HUES64 (cell line): ENCODE results near the gene SEPTIN2.

Experiments used
- H3K27ac ChIP-seq: 2 replicates; pipeline ENCODE4 v1.7.0; 2013; ENCODE audit warnings: low read depth, low read length, inconsistent platforms
- H3K27me3 ChIP-seq: 2 replicates; pipeline ENCODE4 v1.6.1; 2013; ENCODE audit warnings: mild to moderate bottlenecking, low read length; ENCODE audit not compliant: insufficient read depth
- H3K36me3 ChIP-seq: 2 replicates; pipeline ENCODE4 v1.6.1; 2013; ENCODE audit warnings: mild to moderate bottlenecking, low read length; ENCODE audit not compliant: insufficient read depth
- H3K4me1 ChIP-seq: 2 replicates; pipeline ENCODE4 v1.6.1; 2013; ENCODE audit warnings: mild to moderate bottlenecking, low read length, moderate library complexity; ENCODE audit not compliant: insufficient read depth
- H3K4me3 ChIP-seq: 2 replicates; pipeline ENCODE4 v1.5.1; 2013; ENCODE audit warnings: mild to moderate bottlenecking, low read length, moderate library complexity
- H3K9ac ChIP-seq: 2 replicates; pipeline ENCODE4 v1.6.1; 2013; ENCODE audit warnings: mild to moderate bottlenecking, low read depth, low read length
- H3K9me3 ChIP-seq: 2 replicates; pipeline ENCODE4 v1.6.1; 2013; ENCODE audit warnings: low read depth, low read length; ENCODE audit not compliant: insufficient read depth
- WGBS: fragments of 150-250, 120-280 bp; methylation state at CpG from one replicate; pipeline ENCODE4 v1.1.7; 2013; ENCODE audit warnings: missing lambda C conversion rate; 5-methylcytosine and 5-hydroxymethylcytosine counted together

Gene SEPTIN2

GRCh38 chr2:241334813-241335212, 19.1 kb downstream of the SEPTIN2 start:
- H3K27ac ChIP-seq: no peak overlapping the region
- no peaks in the 10 kb centered on the region for H3K4me1 ChIP-seq
- WGBS: 93% methylated on average over 1 of the region's 2 CpGs
- H3K27me3 ChIP-seq: no peaks in the 10 kb centered on the region
- no peak overlapping the region for H3K4me3 ChIP-seq
- H3K9me3 ChIP-seq: no peaks in the 10 kb centered on the region
- peaks cover 89% of the 10 kb centered on the region for H3K36me3 ChIP-seq
- H3K9ac ChIP-seq: no peak overlapping the region

DNA sequence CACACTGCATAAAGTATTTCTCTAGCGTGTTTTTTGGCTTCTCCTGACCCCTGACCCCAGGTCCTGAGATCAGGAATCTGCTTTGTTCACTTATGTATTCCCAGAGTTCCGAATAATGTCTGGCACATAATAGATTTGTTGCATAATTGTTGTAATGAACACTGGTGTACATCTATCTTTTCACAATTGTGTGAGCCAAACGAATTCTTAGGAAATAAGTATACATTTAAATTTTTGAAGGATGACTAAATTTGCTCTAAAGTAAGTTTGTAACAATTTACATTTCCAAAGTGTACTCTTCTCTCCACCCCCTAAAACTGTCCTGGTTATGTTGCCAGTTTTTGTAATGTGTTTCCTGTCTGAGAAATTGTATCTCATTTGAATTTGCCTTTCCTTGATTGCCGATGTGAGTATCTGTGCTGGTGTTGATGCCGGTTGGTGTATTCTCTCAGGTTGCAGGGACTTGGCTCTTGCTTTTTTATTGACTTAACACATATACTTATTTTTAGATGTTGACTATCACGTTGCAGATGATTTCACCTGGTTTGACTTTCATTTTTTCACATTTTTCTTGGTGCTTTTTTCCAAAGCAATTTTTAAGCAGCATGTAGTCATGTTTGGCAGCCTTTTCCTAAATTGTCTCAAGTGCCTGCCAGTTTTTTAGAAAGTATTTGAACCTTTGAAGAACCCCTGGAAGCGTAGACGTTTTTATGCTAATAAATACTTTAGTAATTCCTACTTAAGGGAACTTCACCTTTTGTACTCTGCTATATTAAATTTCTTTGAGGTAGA, 24.3 kb downstream of the SEPTIN2 start:
- Histone ChIP-seq H3K9ac (no peak overlapping the region), H3K27ac (no peak overlapping the region), H3K4me3 (no peak overlapping the region), H3K27me3 (no peaks in the 10 kb centered on the region), H3K9me3 (no peaks in the 10 kb centered on the region), H3K4me1 (no peaks in the 10 kb centered on the region), H3K36me3 (peaks cover 93% of the 10 kb centered on the region)
- WGBS: 96% methylated on average over 5 of the region's 8 CpGs

DNA sequence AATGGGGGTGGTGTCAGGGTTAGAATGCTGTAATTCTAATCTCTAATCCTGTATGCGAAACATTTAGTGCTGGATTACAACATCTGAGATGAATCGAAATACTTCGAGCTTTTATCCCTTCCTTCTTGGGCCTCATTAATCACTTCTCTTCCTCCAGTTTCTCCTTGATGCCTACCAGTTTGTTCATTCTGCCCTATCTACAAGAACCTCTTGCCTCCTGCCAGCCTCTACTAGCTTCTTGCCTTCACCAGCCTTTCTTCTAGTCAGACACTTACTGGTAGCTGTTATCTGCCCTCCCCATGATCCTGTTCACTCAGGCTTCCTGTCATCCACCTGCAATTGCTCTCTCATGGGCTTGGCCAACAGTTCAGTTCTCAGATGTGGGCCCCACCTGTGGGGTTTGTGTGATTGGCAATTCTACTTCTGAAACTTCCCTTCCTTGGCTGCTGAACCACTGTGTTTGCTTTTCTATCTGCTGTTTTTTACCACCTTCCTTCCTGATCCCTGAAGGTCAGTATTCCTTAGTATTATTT, 25.0 kb downstream of the SEPTIN2 start:
- Histone ChIP-seq H3K9me3 (no peaks in the 10 kb centered on the region), H3K4me1 (no peaks in the 10 kb centered on the region), H3K27me3 (no peaks in the 10 kb centered on the region), H3K36me3 (peaks cover 93% of the 10 kb centered on the region), H3K27ac (no peak overlapping the region), H3K9ac (no peak overlapping the region), H3K4me3 (no peak overlapping the region)
- WGBS: 95% methylated on average over 3 of the region's 3 CpGs

DNA sequence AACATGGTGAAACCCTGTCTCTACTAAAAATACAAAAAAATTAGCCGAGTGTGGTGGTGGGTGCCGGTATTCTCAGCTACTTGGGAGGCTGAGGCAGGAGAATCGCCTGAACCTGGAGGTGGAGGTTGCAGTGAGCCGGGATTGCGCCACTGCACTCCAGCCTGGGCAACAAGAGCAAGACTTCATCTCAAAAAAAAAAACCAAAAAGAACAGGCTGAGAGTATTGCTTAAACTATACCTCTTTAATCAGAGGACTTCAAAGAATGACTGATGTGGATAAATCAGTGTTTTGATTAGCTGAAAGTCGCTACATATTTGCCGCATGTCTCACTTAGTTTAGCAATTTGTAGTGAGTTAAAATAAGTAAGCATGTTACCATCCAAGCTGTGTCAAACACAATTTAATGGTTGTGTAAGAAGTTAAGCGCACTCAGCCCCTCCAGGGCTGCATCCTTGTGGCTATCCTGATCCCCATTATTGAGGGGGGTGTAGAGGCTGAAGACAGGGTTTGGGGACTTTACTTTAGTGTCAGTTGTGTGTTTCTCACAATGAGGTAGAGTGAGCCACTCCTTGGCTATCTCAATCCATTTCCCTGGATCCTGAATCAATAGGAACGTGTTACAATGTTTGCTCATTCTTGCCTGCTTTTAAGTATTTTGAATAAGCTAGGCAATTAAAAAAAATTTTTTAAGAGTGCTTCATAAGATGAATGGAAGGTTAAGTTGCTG, 29.4 kb downstream of the SEPTIN2 start:
- H3K27ac ChIP-seq: no peak overlapping the region
- H3K9me3 ChIP-seq: no peaks in the 10 kb centered on the region
- 98% methylated on average over 9 of the region's 9 CpGs for WGBS
- no peak overlapping the region for H3K9ac ChIP-seq
- H3K27me3 ChIP-seq: no peaks in the 10 kb centered on the region
- no peak overlapping the region for H3K4me3 ChIP-seq
- H3K4me1 ChIP-seq: no peaks in the 10 kb centered on the region
- peaks cover 99% of the 10 kb centered on the region for H3K36me3 ChIP-seq

- H3K4me3 ChIP-seq: no peak overlapping the region
- H3K9ac ChIP-seq: no peak overlapping the region
- 95% methylated on average over 8 of the region's 8 CpGs for WGBS
- H3K27me3 ChIP-seq: no peaks in the 10 kb centered on the region
- H3K36me3 ChIP-seq: peaks cover 96% of the 10 kb centered on the region
- no peaks in the 10 kb centered on the region for H3K9me3 ChIP-seq
- H3K27ac ChIP-seq: no peak overlapping the region
- H3K4me1 ChIP-seq: peaks cover 15% of the 10 kb centered on the region; the same call in 1 of the 2 replicates
Observed at GRCh38 chr2:241349941-241350340, 34.2 kb downstream of the SEPTIN2 start.

- peaks cover 91% of the 10 kb centered on the region for H3K36me3 ChIP-seq
- WGBS: 89% methylated on average over 2 of the region's 2 CpGs
Observed at GRCh38 chr2:241350530-241350877, 34.8 kb downstream of the SEPTIN2 start.

DNA sequence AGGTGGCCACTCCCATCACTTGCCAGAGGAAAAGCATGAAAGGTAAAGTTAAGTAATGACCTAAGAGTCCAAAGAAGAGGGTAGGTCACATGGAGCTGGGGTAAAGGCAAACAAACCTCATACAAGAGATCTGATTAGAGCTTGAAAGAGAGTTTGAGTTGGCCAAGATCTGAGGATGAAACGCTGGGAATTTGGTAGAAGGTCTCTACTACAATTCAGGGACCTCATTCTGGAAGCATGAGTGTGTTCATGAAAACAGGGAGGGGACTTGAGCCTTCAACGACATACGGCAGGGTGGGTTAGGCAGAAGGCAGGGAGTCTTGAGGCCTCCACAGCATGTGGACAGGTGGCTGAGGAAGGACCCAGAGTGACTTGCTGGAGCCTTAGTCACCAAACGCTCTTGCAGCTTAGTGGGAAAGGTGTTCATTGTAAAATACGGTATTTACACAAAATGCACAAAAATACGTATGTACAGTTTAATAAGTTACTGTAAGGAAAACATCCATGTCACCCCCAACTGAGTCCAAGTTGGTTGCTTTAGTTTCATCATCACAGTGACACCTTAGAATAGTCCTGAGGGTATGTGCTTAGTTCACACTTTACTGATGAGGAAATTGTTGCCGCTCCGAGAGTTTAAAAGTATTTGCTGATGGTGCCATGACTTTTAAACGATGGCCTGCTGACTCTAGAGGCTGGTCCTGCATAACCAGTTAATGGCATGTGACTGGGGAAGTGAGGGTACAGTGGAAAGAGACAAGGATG, 35.3 kb downstream of the SEPTIN2 start:
- Histone ChIP-seq H3K9ac (no peak overlapping the region), H3K27me3 (no peaks in the 10 kb centered on the region), H3K9me3 (no peaks in the 10 kb centered on the region), H3K4me3 (no peak overlapping the region), H3K27ac (no peak overlapping the region), H3K4me1 (peaks cover 15% of the 10 kb centered on the region; the same call in 1 of the 2 replicates), H3K36me3 (peaks cover 85% of the 10 kb centered on the region)
- WGBS: 94% methylated on average over 9 of the region's 9 CpGs

More at GRCh38 chr2:241350530-241350877, 34.8 kb downstream of the SEPTIN2 start:
- Histone ChIP-seq H3K27ac (no peak overlapping the region), H3K4me1 (peaks cover 15% of the 10 kb centered on the region; the same call in 1 of the 2 replicates), H3K4me3 (no peak overlapping the region), H3K27me3 (no peaks in the 10 kb centered on the region), H3K9me3 (no peaks in the 10 kb centered on the region), H3K9ac (no peak overlapping the region)

DNA sequence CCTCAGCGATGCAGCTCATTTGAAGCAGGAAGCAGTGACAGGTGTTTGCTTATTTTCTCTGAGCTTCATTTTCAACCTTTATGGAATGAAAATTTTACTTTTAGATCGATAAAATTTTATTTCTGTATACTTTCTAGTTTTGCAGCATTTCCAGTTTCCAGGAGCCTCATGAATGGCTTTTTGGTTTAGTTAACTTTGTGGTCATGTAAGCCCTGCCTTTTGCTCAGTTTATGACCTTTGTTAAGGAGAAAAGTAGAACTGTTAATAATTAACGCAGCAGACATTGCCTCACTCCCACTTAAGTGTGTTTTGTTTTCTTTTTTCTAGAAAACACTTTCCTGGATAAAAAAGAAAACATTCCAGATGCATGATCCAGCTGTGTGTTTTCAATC, 35.9 kb downstream of the SEPTIN2 start:
- Histone ChIP-seq H3K27ac (no peak overlapping the region), H3K9ac (no peak overlapping the region), H3K9me3 (no peaks in the 10 kb centered on the region), H3K36me3 (peaks cover 79% of the 10 kb centered on the region), H3K27me3 (no peaks in the 10 kb centered on the region), H3K4me3 (no peak overlapping the region), H3K4me1 (peaks cover 15% of the 10 kb centered on the region; the same call in 1 of the 2 replicates)
- WGBS: 92% methylated on average over 3 of the region's 3 CpGs

DNA sequence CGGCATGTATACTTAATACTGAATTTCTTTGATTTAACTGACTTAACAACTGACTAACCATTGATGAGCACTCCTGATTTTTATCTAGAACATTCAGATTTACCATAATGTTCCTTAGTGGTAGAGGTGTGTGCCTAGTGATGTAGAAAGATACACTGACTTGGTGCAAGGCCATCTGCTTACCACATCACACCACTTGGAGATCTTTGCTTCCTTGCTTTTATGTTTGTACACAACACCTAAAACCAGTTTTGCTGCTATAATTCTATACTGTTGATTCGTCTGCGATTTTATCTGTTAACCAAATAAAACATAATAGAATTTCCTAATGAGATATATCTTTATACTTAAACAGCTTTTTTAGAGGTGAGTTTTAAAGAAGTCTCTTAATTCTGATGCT, 36.5 kb downstream of the SEPTIN2 start:
- Histone ChIP-seq H3K4me1 (peaks cover 19% of the 10 kb centered on the region), H3K4me3 (no peak overlapping the region), H3K27ac (no peak overlapping the region), H3K9me3 (no peaks in the 10 kb centered on the region), H3K27me3 (no peaks in the 10 kb centered on the region), H3K36me3 (peaks cover 74% of the 10 kb centered on the region), H3K9ac (no peak overlapping the region)
- no CpG with 5 or more reads among the region's 3 CpGs for WGBS

GRCh38 chr2:241354668-241355658, 39.2 kb downstream of the SEPTIN2 start:
- H3K9me3 ChIP-seq: no peaks in the 10 kb centered on the region
- peaks cover 23% of the 10 kb centered on the region for H3K4me1 ChIP-seq
- peak overlapping the region; percentile 47 for H3K9ac ChIP-seq
- peak overlapping the region; percentile 47 for H3K4me3 ChIP-seq
- WGBS: 15% methylated on average over 33 of the region's 40 CpGs
- peaks cover 47% of the 10 kb centered on the region for H3K36me3 ChIP-seq
- peak overlapping the region; percentile 77 for H3K27ac ChIP-seq
- no peaks in the 10 kb centered on the region for H3K27me3 ChIP-seq
